SW480 (cell line): ENCODE measurements around the gene CYP1A1.
"Not testable (repeated sequence)": the region's sequence is repeated elsewhere in the genome, so short reads cannot be mapped to it uniquely, and the experiment has no call there.

Experiments used
- DNase-seq: peaks from one replicate; pipeline ENCODE4 v3.0.0-alpha.2; 2016; ENCODE audit warnings: low spot score

CYP1A1 gene

DNA sequence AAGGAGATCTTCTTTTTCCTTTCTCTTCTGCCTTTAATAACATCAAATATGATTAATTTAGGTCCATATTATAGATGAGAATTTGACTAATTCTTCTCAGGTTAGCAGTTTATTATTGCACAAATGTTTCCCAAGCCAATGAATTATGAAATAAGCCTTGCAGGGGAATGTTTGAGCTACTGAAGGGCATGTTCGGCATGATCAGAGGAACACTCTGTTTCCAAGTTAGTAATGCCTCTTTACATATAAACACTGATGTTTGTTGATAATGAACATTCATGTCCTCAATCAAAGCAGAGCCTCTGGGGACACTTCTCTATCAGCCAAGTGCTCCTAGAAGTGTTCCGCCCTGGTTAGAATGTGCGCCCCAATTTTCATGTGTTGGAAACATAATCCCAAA lies 10.0 kb upstream of the CYP1A1 start:
- no peak for DNase-seq

DNA sequence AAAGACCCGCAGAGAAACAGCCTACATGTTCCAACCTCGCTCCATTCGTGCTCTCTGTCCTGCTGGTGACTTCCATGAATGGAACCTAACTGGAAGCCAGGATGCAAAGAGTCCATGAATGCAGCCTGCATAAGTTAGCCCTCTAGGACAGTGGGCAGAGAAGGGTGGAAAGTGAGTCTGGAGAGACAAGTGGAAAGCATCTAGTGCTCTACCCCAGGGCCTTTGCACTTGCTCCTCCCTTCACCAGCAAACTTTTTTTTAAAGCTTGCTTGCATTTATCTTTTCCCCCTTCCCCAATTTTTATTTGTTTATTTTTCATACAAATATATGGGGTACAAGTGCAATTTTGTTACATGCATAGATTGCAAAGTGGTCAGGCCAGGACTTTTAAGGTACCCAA lies 7.9 kb upstream of the CYP1A1 start:
- DNase-seq = no peak

DNA sequence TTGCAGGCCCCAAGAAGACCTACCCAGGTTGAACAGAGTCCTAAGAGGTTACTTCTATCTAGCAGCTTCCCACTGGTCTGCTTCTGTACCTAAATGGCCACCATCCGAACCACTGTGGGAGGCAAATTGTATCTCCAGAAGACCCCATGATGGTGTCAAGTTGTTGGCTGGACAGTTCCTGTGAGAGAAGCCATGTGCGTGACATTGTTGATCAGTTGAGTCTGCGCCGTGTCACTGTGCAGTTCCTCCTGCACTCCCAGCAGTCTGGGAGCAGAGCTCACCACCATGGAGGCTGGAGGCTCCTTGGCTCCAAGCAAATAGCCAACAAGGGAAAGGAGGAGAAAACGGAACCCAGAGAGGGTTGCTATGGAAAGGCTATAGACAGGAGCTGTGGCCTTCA lies 7.5 kb upstream of the CYP1A1 start:
- DNase-seq = no peak

DNA sequence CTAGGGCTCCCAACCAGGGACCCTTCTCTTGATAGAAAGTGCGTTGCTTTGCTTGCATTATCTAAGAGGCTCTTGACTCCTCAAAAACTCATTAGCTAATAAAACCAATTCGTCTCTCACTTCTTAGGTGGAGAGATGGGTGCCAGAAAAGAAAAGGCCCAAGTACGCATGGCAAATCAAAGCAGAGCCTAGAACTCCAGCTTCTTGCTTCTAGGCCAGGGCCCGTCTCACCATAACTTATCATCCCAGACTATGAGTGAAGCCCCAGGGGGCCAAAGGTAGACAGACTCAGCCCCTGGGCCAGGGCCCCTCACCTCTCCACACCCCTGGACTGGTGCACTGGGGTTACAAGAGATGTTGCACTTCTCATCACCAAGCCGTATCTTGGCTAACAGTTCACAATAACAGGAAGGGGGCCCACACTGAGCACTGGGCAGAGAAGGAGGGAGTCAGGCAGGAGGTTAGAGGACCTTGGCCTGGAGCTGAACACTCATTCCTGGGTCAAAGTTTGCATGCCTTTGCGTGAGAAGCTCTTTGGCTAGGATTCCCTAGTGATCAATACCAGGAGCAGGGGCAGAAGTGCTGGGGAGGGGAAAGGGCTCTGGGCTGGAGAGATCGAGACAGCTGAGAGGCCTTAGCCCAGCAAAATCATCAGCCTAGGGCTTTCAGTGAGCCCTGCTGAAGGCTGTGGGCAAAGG lies 5.4 kb upstream of the CYP1A1 start:
- no peak for DNase-seq

DNA sequence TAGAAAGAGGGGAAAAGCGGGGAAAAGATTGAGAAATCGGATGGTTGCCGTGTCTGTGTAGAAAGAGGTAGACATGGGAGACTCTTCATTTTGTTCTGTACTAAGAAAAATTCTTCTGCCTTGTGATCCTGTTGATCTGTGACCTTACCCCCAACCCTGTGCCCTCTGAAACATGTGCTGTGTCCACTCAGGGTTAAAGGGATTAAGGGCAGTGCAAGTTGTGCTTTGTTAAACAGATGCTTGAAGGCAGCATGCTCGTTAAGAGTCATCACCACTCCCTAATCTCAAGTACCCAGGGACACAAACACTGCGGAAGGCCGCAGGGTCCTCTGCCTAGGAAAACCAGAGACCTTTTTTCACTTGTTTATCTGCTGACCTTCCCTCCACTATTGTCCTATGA lies 4.0 kb upstream of the CYP1A1 start:
- DNase-seq = not testable (repeated sequence)

DNA sequence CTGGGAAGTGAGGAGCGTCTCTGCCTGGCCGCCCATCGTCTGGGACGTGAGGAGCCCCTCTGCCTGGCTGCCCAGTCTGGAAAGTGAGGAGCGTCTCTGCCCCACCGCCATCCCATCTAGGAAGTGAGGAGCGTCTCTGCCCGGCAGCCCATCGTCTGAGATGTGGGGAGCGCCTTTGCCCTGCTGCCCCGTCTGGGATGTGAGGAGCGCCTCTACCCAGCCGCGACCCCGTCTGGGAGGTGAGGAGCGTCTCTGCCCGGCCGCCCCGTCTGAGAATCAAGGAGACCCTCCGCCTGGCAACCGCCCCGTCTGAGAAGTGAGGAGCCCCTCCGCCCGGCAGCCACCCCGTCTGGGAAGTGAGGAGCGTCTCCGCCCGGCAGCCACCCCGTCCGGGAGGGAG lies 3.4 kb upstream of the CYP1A1 start:
- not testable (repeated sequence) for DNase-seq

DNA sequence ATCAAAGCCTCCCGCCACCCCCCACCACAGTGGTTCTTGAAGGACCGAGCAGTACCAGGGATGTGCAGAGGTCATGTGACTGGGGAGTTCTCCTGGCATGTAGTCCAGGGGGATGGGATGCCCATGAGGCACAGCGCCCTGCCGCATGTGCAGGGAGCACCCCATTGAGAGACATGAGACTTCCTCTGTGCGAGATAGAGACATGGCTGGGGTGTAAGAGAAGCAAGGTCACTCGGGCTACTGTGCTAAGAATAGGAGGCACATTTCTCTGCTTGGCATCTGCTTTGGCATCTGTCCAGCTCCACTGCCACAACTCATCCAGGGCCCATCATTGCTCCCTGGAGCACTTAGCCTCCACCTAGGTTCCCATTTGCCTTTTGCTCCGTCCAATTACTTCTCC lies 2.4 kb upstream of the CYP1A1 start:
- no peak for DNase-seq

DNA sequence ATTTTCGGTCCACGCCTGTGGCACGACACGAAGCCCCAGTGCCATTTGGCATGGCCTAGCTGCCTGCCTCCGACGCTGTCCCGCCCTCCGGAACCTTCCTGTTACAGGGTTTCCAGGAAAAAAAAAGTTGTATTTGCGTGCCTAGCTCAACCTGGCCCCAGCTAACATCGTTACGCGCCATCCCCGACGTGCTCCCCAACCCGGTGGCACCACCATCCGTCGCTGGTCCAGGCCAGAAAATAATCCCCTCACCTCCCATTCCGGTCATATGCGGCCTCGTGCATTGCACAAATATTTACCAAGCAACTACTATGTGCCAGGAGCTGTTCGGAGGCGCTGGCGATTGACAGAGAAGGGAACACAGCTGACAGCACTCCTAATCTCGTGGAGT lies 1.4 kb upstream of the CYP1A1 start:
- no peak for DNase-seq

DNA sequence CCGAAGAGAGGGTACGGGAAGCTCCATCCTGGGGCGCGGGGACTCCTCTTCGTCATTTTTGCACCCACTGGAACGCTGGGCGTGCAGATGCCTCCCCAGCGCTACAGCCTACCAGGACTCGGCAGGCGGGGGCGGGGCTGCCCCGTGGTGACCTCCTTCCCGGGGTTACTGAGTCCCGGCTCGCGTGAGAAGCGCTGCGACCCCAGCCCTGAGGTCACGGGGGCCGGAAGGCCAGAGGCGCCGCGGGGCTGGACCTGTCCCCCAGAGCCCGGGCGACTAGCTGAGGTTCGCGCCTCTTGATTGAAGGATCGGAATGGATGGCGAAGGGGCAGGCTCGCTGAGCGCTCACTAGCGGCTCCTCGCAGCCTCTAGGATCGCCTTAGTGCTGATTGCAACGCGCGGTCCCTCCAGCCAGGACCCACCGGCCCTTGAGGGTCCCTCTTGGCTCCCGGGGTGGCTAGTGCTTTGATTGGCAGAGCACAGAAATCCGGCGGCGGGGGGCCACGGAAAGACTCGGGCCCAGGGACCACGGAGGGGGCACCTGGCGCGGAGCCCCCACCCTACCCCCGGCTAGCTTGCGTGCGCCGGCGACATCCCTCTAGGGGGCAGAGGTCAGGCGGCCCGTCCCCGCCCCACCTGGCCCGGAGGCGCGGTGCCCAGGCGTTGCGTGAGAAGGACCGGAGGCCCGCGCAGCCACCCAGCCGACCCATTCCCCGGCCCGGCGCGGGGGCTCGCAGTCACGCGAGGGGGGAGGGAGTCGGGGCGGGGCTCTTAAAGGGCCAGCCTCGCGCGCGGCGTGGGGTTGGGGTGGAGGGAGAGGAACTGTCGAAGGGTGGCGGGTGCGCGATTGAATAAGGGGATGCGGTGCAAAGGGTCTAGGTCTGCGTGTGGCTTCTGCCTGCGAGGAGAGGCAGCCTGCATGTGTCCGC lies 781 bp upstream of the CYP1A1 start:
- DNase-seq = peak; percentile 39

DNA sequence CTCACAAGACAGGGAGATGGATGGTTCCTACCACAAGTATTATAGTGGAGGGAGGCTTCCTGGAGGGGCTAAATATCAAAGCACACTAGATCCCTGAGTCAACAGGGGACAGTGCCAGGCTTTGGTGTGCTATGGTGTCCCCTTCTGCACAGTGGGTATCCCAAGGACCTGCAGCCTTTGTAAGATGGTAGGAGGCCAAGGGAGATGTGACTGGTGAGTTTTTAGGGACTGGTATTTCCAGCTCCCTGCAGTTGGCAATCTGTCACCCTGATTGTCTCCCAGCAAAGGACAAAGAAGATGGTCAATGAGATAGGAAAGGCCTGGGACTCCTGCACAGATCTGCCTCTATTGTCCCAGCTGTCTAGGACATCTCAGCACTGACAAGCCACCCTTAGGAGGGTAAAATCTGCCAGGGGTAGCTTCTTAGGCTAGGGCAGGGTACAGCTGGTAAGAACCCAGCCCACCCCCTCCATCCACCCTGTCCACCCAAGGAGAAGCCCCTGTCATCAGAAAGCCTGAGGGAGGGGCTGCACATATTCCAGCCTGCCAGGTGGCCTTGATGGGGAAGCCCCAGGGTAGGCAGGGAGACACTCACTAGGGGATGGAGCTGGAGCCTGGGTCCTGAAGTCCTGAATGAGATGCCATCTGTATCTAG lies 631 bp downstream of the CYP1A1 start:
- no peak for DNase-seq

DNA sequence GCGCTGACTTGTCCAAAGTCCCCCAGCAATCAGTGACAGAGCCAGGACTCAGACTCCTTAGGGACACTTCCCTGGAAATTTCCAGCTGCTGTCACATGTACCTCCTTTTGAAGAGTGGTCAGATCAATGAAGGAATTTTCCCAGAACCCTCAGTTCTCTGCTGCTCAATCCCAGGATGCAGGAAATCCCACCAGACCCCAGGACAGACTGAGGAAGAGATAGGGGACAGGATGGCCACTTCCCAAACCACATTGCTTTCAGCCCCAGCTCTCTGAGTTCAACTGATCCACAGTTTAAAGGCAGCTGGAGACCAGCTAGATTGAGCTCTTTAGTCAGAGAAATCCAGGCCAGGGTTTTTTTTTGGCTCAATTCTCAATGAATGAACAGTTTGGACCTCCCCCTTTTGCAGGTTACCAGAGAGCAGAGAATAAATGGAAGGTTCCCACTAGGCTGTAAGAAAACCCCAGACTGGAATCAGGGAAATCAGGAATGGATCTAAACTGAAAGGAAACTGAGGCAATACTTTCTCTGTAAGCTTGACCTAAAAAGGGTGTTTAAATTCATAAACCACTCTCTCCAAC lies 1.5 kb downstream of the CYP1A1 start:
- peak; percentile 77 for DNase-seq

DNA sequence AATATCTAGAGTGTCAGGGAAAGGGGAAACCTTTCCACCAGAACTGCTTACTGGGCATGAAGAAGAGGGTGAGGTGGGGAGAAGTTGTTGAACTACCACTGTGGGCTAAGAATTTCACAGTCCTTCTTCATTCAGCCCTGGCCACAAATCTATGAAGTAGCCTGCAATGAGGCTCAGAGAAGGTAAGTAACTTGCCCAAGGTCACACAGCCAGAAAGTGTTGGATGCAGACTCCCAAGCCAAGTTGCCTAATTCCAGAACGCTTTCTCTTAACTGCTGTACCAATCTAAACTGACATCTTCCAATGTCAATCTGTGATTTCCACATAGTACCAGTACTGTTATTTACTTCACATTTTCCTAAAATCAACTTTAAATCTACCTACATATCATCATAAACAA lies 2.1 kb downstream of the CYP1A1 start:
- DNase-seq = no peak

DNA sequence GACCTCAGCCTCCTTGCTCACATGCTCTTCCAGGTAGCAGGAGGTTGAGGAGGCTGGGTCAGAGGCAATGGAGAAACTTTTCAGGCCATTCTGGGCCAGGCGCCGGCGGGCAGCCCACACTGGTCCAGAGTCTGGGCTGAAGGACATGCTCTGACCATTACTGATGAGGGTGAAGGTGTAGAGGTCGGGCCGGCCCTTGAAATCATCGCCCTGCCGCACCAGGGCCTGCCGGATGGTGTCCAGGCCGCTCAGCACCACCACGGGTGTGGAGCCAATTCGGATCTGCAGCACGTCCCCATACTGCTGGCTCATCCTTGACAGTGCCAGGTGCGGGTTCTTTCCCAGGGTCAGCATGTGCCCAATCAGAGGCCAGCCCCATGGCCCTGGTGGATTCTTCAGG lies 2.7 kb downstream of the CYP1A1 start:
- DNase-seq = no peak

DNA sequence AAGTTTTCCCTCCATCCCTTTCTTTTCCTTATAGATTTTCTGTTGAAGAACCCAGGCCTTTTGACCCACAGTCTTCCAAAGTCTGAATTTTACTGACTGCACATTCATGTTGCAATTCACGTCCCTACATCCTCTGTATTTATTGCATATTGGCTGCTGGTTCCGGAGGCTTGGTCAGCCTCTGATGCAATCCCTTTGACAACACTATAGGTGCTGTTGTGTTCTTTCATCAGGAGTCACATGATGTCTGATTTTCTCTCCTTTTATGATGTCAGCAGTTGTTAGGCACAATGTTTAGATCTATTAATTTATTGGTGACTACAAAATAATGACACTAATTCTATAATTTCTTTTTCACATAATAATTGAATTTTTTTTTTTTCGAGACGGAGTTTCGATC lies 8.7 kb downstream of the CYP1A1 start:
- peak; percentile 30 for DNase-seq

DNA sequence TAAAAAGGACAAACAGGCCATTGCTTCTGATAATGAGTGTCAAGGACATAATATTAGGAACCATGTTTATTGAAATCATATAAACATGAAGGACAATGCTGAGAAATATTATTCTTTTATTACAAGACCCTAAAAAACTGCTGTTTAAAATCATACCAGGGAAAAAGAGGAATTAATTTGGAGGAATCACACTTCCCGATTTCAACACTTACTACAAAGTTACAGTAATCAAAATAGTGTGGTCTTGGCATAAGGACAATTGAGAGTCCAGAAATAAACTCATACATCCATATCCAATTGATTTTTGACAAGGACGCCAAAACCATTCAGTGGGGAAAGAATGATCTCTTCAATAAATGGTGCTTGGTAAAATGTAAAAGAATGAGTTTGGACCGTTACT lies 13.0 kb downstream of the CYP1A1 start:
- no peak for DNase-seq

DNA sequence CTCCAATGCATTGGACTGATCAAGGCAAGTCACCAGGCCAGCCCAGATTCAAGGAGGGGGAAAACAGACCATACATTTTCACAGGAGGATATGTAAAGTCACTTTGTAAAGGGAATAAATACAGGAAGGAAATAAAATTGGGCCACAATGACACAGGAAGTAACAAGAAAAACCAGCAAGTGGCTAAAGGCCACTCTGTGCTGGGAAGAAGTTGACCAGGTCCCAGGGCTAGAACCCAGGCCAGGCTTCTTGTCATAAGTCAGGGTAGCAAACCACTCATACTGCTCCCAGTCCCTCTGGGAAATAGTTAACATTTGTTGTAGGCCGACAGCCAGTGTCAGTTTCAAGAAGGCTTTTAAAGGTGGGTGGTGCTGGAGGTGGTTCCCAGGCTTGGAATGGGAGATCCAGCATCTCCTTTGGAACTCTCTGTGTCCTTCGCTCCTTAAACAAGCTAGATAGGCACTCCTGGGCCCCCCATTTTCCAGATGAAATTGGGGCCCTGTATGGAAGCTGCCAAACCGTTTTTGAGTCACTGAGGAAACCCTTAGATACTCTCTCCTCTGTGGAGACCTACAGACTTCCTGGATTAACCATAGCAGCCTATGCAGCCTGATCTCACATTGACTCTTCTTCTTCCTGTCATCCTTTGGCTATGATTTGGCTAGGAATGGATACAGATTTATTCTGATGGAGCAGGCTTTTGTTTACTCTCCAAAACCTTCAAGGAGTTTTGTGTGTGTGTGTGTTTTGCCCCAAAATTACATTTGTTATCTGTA lies 14.8 kb downstream of the CYP1A1 start:
- DNase-seq = no peak

DNA sequence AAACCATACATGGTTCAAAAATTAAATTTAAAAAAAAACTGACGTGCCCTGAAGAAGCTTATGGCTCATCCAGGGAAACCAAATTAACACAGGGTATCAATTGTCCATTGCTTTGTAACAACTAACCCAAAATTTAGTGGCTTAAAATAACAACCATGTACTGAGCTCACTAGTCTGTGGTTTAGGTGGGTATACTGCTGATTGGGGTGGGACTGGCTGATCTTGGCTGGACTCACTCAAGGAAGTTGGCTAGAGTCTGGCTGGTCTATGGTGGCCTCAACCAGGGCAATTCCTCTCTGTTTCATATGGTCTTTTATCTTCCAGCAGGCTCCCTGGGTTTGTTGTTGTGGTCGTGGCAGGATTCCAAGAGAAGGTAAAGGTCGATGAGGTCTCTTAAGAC lies 15.4 kb downstream of the CYP1A1 start:
- DNase-seq = no peak

DNA sequence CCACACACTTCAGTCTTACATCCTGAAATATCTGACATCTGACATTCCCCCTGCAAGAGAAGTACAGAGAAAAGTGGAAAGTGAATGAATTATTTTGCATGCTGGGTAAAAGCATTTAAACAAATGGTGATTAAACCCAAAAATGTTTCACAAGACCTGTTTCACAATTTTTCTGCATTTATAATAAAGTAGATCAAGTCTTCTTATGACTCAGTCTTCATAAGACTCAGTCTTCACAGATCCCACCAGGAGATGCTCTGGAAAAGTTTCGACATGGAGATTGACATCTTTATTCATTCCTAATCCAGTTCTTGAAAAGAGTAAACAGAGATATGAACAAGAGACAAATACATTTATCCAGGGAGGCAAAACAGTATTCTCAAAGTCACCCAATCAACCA lies 16.3 kb downstream of the CYP1A1 start:
- no peak for DNase-seq

DNA sequence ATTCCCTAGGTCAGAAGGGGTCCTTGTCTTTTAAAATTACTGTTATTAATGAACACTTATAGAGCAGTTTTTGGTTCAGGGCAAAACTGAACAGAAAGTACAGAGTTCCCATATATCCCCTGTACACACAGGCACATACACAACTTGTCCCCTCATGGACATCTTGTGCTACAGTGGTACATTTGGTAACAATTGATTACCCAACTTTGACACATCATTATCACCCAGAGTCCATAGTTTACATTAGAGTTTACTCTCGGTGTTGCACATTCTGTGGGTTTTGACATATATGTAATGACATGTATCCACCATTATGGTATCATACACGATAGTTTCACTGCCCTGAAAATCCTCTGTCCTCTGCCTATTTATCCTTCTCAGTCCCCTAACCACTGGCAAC lies 28.5 kb downstream of the CYP1A1 start:
- no peak for DNase-seq

DNA sequence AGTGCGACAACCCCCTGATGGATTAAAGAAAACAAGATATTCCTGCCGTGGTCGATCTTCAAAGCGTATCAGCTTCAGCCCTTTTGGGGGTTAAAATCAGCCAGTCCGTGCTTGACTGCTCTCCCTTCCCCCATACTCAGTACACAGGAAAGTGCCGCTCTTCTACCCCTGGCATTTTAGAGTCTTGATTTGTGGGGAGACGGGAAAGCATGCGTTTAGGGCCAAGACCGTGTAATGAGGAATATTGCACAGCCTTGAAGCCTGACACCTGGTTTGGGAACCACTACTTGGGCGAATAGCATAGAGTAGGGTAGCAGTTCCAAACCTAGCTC lies 29.0 kb downstream of the CYP1A1 start:
- no peak for DNase-seq

DNA sequence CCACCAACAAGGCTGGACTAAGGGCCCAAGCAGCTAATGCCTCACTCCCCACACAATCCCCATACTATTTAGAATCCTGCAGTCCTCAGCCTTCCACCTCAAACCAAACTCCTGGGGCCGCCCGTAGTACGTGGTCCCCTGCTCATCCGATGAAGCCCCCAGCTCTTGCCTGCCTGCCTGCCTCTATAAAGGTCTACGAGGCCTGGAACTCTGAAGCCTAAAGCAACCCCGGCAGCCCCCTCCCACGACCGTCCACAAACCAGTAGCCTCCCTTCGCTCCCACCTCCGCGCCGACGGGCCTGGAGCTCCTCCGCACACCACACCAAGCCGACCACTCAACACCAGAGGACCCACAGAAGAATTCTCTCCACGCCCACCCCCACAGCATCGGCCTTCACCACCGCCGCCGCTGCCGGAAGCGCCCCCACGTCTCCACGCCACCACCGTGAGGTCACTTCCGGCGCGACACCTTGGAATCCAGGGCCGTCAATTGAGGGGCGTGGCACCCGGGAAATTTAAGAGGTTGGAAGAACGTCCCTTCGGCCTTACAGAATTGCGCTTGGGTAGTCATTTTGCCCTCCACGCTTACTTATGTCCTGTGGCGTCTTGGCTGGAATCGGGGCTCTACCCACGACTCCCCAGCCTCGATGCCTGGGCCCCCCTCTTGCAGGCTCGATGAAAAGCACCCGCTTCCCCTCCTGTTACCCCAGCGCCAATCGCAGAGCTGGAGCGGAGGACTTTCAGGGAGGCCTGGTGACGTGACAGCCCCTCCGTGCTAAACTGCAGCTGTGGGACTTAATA lies 29.5 kb downstream of the CYP1A1 start, which contains the start of gene EDC3:
Gene EDC3 (minus strand): TSS at position 428 of the 801 bp plus-strand sequence. CDS start 20,900 bp downstream, outside the sequence.
- peak; percentile 68 for DNase-seq
